GM13977 (cell line): ENCODE data around the gene ZNF831.

Experiments used
- DNase-seq: peaks from one replicate; pipeline ENCODE4 v3.0.0; 2012; ENCODE audit warnings: low spot score
- CTCF ChIP-seq: IDR thresholded peaks from 2 replicates; pipeline ENCODE4 v1.5.1; 2012; ENCODE audit warnings: mild to moderate bottlenecking, control low read depth; ENCODE audit not compliant: insufficient read depth; ENCODE audit errors: extremely low read depth, missing control alignments
- in situ Hi-C: fragments of 300-500 bp; cut with MboI; formaldehyde crosslinking; loops from one replicate; pipeline ENCODE4 v1.12.0; 2022; ENCODE audit warnings: low sequenced_read_pairs, low pct_unique_long_range_greater_than_20kb, mixed read lengths, inconsistent platforms; ENCODE audit not compliant: unreplicated experiment

The ZNF831 gene

GRCh38 chr20:59149678-59150504, 13.7 kb upstream of the ZNF831 start:
- in situ Hi-C loops = no loop called here
- no peak for TF ChIP-seq CTCF

DNA sequence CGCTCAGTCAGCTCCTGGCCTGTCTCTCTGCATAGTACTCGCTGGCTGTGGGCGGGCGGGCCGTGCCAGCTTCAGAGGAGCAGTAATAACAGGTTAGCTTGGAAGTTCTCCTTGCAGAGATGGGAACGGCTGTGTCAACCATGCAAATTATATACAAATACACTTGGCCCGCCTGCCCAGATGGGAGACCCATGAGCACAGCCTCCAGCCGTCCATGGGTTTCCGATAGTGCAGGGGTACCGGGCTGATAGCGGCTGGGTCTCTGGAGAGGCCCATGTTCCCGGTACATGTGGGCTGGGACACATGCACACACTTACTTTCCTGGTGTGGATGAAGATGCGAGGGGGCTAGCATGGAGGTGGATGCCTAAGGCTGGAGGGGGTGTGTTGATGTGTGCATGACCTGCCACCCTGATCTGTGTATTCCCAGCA, 12.8 kb upstream of the ZNF831 start:
- TF ChIP-seq CTCF = no peak
- no peak for DNase-seq
- in situ Hi-C loops = no loop called here

More at GRCh38 chr20:59149678-59150504, 13.7 kb upstream of the ZNF831 start:
- DNase-seq = no peak

GRCh38 chr20:59151391-59151790, 12.2 kb upstream of the ZNF831 start:
- no peak for TF ChIP-seq CTCF
- in situ Hi-C loops = no loop called here
- no peak for DNase-seq

DNA sequence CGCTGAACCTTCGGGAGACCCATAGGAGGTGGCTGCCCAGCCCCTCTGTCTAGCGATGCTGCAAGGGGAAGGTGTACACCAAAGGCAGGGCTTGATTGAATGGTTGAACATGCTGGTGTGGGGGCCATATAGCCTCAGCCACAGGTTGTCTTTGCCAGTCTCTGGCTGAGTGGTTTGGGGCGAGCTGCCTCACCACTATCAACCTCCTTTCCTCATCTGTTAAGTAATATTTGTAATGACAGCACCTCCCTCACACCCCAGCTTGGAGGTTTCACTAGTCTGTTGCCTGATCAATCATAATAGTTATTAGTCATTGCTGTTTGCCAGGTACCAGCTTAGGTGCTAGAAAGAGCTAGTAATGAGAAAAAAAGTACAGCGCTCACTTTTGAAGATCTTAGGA, 11.8 kb upstream of the ZNF831 start:
- in situ Hi-C loops = no loop called here
- DNase-seq = no peak
- TF ChIP-seq CTCF = no peak

GRCh38 chr20:59152559-59153354, 10.9 kb upstream of the ZNF831 start:
- in situ Hi-C loops = no loop called here
- DNase-seq = no peak
- no peak for TF ChIP-seq CTCF

DNA sequence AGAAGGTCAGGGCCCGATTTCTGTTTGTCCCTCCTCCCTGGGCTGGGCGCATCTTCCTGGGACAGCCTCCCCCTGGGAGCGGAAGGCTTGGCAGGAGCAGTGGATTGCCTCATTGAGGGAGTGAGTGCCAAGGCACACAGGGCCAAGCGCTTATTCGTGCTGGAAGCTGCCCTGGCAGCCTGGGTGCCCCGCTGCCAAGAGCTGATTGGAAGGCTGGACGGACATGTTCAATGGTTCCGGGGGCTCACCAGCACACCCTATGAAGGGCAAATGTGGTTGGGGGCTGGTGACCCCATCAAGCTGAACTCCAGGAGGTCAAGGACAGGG, 10.3 kb upstream of the ZNF831 start:
- DNase-seq = no peak
- in situ Hi-C loops = no loop called here
- no peak for TF ChIP-seq CTCF
